Cardiac muscle cell (in vitro differentiated cells and primary cell): Measurements from ENCODE around the gene TENM3. TPM values are rescaled to one million over a fixed set of nuclear protein-coding genes. Genes with fewer than 3 reads are reported as not detected.

ENCODE experiments used
- DNase-seq, 2 donors: peaks; one replicate each; pipeline versions ENCODE4 v3.0.0 to v3.0.0-alpha.2; 2010 to 2017; ENCODE audit warnings: low read depth in 1 of 2, low spot score in 1 of 2
- H3K27ac ChIP-seq: fragments of 200-600 bp; sonication (generic); 2 replicates; pipeline ENCODE4 v1.5.1; 2016
- H3K27me3 ChIP-seq: fragments of 200-600 bp; sonication (generic); 2 replicates; pipeline ENCODE4 v1.6.0; 2016; ENCODE audit warnings: control low read depth
- H3K36me3 ChIP-seq: fragments of 200-600 bp; sonication (generic); 2 replicates; pipeline ENCODE4 v1.5.1; 2016; ENCODE audit warnings: control low read depth
- H3K4me1 ChIP-seq: fragments of 200-600 bp; sonication (generic); 2 replicates; pipeline ENCODE4 v1.8.1; 2017; ENCODE audit warnings: low read depth, mild to moderate bottlenecking, mixed run types
- H3K4me3 ChIP-seq: fragments of 200-600 bp; sonication (generic); 2 replicates; pipeline ENCODE4 v1.5.1; 2016; ENCODE audit warnings: mild to moderate bottlenecking
- H3K9me3 ChIP-seq: fragments of 200-600 bp; sonication (generic); 2 replicates; pipeline ENCODE4 v1.5.1; 2017; ENCODE audit warnings: low read depth, mild to moderate bottlenecking, control low read depth
- CTCF ChIP-seq: IDR thresholded peaks from 2 replicates; pipeline ENCODE4 v1.5.1; 2012; ENCODE audit warnings: low read depth, mild to moderate bottlenecking, low read length
- polyA plus RNA-seq: library from polyadenylated mRNA; unstranded; fragments of >200 nt; fragmentation: Nextera tagmentation; extraction: Ambion mirVana; gene quantifications from 2 replicates; pipeline ENCODE4 v1.2.1, GENCODE V29; 2016
- total RNA-seq: library from RNA; depleted of rRNA; stranded (reverse); fragments of >200 nt; gene quantifications from 2 replicates; pipeline ENCODE4 v1.2.3, GENCODE V29; 2016

TENM3 gene
- total and polyA plus RNA-seq, 2 experiments from 2014 or later, result 12.5 to 24.8 TPM

GRCh38 chr4:182578402-182578801, 335.2 kb downstream of the TENM3 start:
- H3K4me3 ChIP-seq, result no peak overlapping the region
- H3K4me1 ChIP-seq, result peaks cover 26% of the 10 kb centered on the region
- H3K27me3 ChIP-seq, result no peaks in the 10 kb centered on the region
- no peaks in the 10 kb centered on the region for H3K36me3 ChIP-seq
- DNase-seq, result peak; percentile 22 to 83
- H3K9me3 ChIP-seq, result no peaks in the 10 kb centered on the region
- TF ChIP-seq CTCF, result no peak
- peak overlapping the region; percentile 58 for H3K27ac ChIP-seq

- Histone ChIP-seq H3K4me1 (peaks cover 14% of the 10 kb centered on the region), H3K9me3 (no peaks in the 10 kb centered on the region), H3K4me3 (no peak overlapping the region), H3K27me3 (no peaks in the 10 kb centered on the region), H3K36me3 (no peaks in the 10 kb centered on the region), H3K27ac (no peak overlapping the region)
- no peak for DNase-seq
- no peak for TF ChIP-seq CTCF
These were observed 339.0 kb downstream of the TENM3 start for GRCh38 chr4:182582245-182582644.

GRCh38 chr4:182583703-182584415, 340.7 kb downstream of the TENM3 start:
- no peak for DNase-seq
- no peaks in the 10 kb centered on the region for H3K36me3 ChIP-seq
- H3K27me3 ChIP-seq, result no peaks in the 10 kb centered on the region
- H3K27ac ChIP-seq, result no peak overlapping the region
- peaks cover 3% of the 10 kb centered on the region for H3K9me3 ChIP-seq
- TF ChIP-seq CTCF, result no peak
- no peak overlapping the region for H3K4me3 ChIP-seq
- H3K4me1 ChIP-seq, result peaks cover 14% of the 10 kb centered on the region

- Histone ChIP-seq H3K27me3 (no peaks in the 10 kb centered on the region), H3K9me3 (peaks cover 3% of the 10 kb centered on the region), H3K4me1 (peaks cover 3% of the 10 kb centered on the region), H3K27ac (no peak overlapping the region), H3K36me3 (no peaks in the 10 kb centered on the region), H3K4me3 (no peak overlapping the region)
- DNase-seq, result no peak
- no peak for TF ChIP-seq CTCF
These were observed 342.1 kb downstream of the TENM3 start for GRCh38 chr4:182585321-182585720.

GRCh38 chr4:182589100-182589499, 345.9 kb downstream of the TENM3 start:
- Histone ChIP-seq H3K36me3 (no peaks in the 10 kb centered on the region), H3K4me1 (no peaks in the 10 kb centered on the region), H3K27ac (no peak overlapping the region), H3K4me3 (no peak overlapping the region), H3K9me3 (peaks cover 3% of the 10 kb centered on the region), H3K27me3 (no peaks in the 10 kb centered on the region)
- DNase-seq, result no peak
- no peak for TF ChIP-seq CTCF

- H3K4me3 ChIP-seq, result no peak overlapping the region
- no peaks in the 10 kb centered on the region for H3K9me3 ChIP-seq
- H3K27me3 ChIP-seq, result no peaks in the 10 kb centered on the region
- no peaks in the 10 kb centered on the region for H3K36me3 ChIP-seq
- H3K4me1 ChIP-seq, result no peaks in the 10 kb centered on the region
- no peak for TF ChIP-seq CTCF
- no peak overlapping the region for H3K27ac ChIP-seq
- DNase-seq, result no peak
These were observed 350.2 kb downstream of the TENM3 start for GRCh38 chr4:182593402-182593801.
